Heart left ventricle (tissue), 13 donors: ENCODE data around the gene OSGIN1.

Source experiments
- POLR2A ChIP-seq, 2 donors: fragments of 450-650 bp; IDR thresholded peaks; one replicate each; pipeline ENCODE4 v1.6.1; 2017; ENCODE audit warnings: antibody characterized with exemption in 2 of 2, mild to moderate bottlenecking in 2 of 2, moderate library complexity in 2 of 2
- TF ChIP-seq, protein P1 (sequence below), 12 donors: fragments of 200-600 bp; sonication (generic) in 4 of 12; IDR thresholded peaks; one replicate each; pipeline versions ENCODE4 v1.5.0 to v1.8.0; 2018 to 2022; ENCODE audit warnings: antibody characterized with exemption in 12 of 12, mild to moderate bottlenecking in 5 of 12
- donor health status: ischemic (EF 13 %, LVEDD 7.1; RV severe dilation, severe dysfunction).
- donor health status: DM: no; HTN: yes; CAD: no.
- donor health status: DM: no; HTN: no; CAD: no.
- donor health status: ischemic (EF 25% LVEDD 6.9; RV normal size, moderate dysfunction).
- donor health status: ischemic (EF 25% LVEDD 5.7; RV mildly dilated, moderate dysfunction).
- donor health status: ischemic (EF 35%, LVEDD 5.7; RV mildly dilated, moderate dysfunction).
- donor health status: nonischemic (EF 11% LVEDD 7.7; RV severe dilation, severe dysfunction).
- donor health status: DM: yes; HTN: yes; CAD: no.
- donor health status: PGD.
- donor health status: ischemic (EF 29% LVEDD 5.4; RV normal size, mild dysfunction).
- donor health status: nonischemic (EF 23%, LVEDD 6.1; RV moderate dilation, normal function).

DNA sequence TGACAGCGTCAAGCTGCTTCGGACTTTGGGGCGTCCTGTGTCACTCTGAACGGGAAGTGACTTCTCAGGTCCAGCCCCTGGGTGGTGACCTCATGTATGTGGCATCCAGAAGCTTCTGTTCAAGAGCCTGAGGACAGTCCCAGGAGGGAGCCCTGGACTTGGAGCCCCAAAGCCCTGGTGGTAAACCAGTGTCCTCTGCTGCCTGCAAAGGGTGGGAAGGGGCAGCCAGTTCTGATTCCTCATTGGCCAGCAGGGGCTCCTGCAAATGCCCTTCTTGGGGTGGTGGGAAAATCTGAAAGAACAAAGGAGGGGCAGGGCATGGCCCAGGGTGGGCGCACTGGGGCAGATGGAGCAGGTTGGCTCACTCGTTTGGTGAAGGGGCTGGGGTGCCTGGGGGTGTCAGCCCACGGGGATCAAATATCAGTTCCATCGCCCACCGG, 1.6 kb downstream of the OSGIN1 start:
- TF ChIP-seq, protein P1, sequence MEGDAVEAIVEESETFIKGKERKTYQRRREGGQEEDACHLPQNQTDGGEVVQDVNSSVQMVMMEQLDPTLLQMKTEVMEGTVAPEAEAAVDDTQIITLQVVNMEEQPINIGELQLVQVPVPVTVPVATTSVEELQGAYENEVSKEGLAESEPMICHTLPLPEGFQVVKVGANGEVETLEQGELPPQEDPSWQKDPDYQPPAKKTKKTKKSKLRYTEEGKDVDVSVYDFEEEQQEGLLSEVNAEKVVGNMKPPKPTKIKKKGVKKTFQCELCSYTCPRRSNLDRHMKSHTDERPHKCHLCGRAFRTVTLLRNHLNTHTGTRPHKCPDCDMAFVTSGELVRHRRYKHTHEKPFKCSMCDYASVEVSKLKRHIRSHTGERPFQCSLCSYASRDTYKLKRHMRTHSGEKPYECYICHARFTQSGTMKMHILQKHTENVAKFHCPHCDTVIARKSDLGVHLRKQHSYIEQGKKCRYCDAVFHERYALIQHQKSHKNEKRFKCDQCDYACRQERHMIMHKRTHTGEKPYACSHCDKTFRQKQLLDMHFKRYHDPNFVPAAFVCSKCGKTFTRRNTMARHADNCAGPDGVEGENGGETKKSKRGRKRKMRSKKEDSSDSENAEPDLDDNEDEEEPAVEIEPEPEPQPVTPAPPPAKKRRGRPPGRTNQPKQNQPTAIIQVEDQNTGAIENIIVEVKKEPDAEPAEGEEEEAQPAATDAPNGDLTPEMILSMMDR (IDR thresholded peaks at IDR 0.05), result no peak
- peak in 1 of 2 donors; percentile 20 for TF ChIP-seq POLR2A (IDR thresholded peaks at IDR 0.05)
